HG03432 (cell line): ENCODE data around the gene HAUS1.
A peak's percentile ranks its signal among the peaks of the same experiment; 100 is the strongest.
"Not testable (repeated sequence)": the region's sequence is repeated elsewhere in the genome, so short reads cannot be mapped to it uniquely, and the experiment has no call there.

Experiments
- ATAC-seq: cut with Tn5 transposase; IDR thresholded peaks from one replicate; pipeline ENCODE4 v1.9.1; 2021; ENCODE audit warnings: mild to moderate bottlenecking, moderate library complexity; ENCODE audit not compliant: unreplicated experiment

HAUS1 gene

GRCh38 chr18:46084431-46084830 is 19.8 kb upstream of the HAUS1 start:
- ATAC-seq, result no peak

GRCh38 chr18:46088501-46088900 is 15.7 kb upstream of the HAUS1 start:
- ATAC-seq, result not testable (repeated sequence)

GRCh38 chr18:46095532-46095931 is 8.7 kb upstream of the HAUS1 start:
- ATAC-seq, result no peak

- no peak for ATAC-seq
Measured at GRCh38 chr18:46096651-46097300, 7.4 kb upstream of the HAUS1 start.

- peak; percentile 19 for ATAC-seq
Measured at GRCh38 chr18:46097431-46097800, 6.8 kb upstream of the HAUS1 start.

GRCh38 chr18:46097801-46098615 is 6.2 kb upstream of the HAUS1 start, which contains the start of gene ATP5F1A:
Gene ATP5F1A (minus strand): TSS chr18:46098296. CDS start chr18:46098231, 65 bp downstream.
- peak; percentile 89 for ATAC-seq

GRCh38 chr18:46098616-46098933 is 5.6 kb upstream of the HAUS1 start:
- no peak for ATAC-seq

GRCh38 chr18:46099463-46099862 is 4.7 kb upstream of the HAUS1 start:
- ATAC-seq, result no peak

GRCh38 chr18:46109386-46109785 is 5.2 kb downstream of the HAUS1 start:
- no peak for ATAC-seq

- no peak for ATAC-seq
Measured at GRCh38 chr18:46110406-46110805, 6.2 kb downstream of the HAUS1 start.

- no peak for ATAC-seq
Measured at GRCh38 chr18:46113751-46114150, 9.6 kb downstream of the HAUS1 start.

GRCh38 chr18:46126625-46127024 is 22.4 kb downstream of the HAUS1 start:
- not testable (repeated sequence) for ATAC-seq

- ATAC-seq, result no peak
Measured at GRCh38 chr18:46130061-46130460, 25.9 kb downstream of the HAUS1 start.

GRCh38 chr18:46130549-46130948 is 26.4 kb downstream of the HAUS1 start:
- ATAC-seq, result not testable (repeated sequence)

GRCh38 chr18:46133534-46133933 is 29.3 kb downstream of the HAUS1 start:
- no peak for ATAC-seq

GRCh38 chr18:46134920-46135675 is 30.9 kb downstream of the HAUS1 start:
- ATAC-seq, result no peak

- no peak for ATAC-seq
Measured at GRCh38 chr18:46140173-46140572, 36.0 kb downstream of the HAUS1 start.

GRCh38 chr18:46141199-46141598 is 37.0 kb downstream of the HAUS1 start:
- ATAC-seq, result no peak

- ATAC-seq, result no peak
Measured at GRCh38 chr18:46148810-46149209, 44.6 kb downstream of the HAUS1 start.

- no peak for ATAC-seq
Measured at GRCh38 chr18:46152436-46152807, 48.2 kb downstream of the HAUS1 start.

GRCh38 chr18:46152808-46153617 is 48.8 kb downstream of the HAUS1 start:
- no peak for ATAC-seq
